SK-N-MC (cell line): ENCODE measurements around the gene SRRM3.

Source experiments
- EZH2 ChIP-seq: fragments of 200-600 bp; sonication (generic); IDR thresholded peaks from one replicate; pipeline ENCODE4 v1.6.1; 2017; ENCODE audit warnings: antibody characterized with exemption
- FOXP2 ChIP-seq: optimal IDR thresholded peaks from 2 replicates; pipeline ENCODE3; 2011; ENCODE audit warnings: mild to moderate bottlenecking, moderate library complexity; ENCODE audit not compliant: insufficient read depth; ENCODE audit errors: extremely low read length, control extremely low read depth

DNA sequence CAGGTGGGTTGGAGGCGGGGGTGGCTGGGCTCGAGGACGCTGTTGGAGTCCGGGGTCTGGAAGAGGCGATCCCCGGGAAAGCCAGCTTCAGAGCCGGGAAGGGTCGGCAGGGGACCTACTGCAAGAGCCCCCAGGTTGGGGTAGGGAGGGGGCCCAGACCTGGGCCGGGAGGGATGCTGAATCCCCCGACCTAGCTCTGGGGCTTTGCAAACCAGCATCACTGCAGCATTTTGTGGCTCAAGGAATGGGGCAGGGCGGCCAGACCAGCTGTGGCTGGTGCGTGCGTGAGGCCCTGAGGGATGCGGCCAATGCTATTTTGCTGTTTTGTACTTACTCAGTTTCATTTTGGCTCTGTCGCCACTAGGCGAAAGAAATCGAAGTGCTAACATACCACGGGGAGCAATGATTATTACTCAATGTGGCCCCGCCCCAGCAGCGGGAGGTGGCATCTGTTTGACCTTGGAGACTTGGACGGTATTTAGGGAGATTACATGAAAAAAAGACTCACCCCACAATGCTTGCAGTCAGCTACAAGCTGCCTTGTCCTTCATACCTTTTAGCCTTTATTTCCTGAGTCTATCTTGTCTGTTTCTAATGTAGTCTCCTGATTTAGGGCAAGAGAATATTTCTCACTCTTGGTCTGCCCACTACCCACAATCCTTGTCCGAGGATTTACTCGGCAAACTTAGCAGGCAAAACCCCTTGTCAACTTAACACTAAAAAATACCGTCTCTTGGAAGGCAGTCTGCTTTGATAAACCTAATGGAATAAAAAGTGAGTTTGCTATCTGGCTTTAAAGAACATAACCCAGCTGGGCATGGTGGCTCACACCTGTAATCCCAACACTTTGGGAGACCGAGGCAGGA is 117.0 kb downstream of the SRRM3 start:
- TF ChIP-seq EZH2 (no peak), FOXP2 (no peak)
